K562 (cell line): Measurements from ENCODE around the gene AUNIP. TPM values are rescaled to one million over a fixed set of nuclear protein-coding genes. Genes with fewer than 3 reads are reported as not detected.

Experiments used
- CTBP1 ChIP-seq: fragments of 450-650 bp; IDR thresholded peaks from 2 replicates; pipeline ENCODE4 v1.6.1; 2016; ENCODE audit warnings: borderline replicate concordance
- ESRRA ChIP-seq: fragments of 450-650 bp; IDR thresholded peaks from 2 replicates; pipeline ENCODE4 v1.6.1; 2014; ENCODE audit warnings: low read depth, mild to moderate bottlenecking, moderate library complexity, borderline replicate concordance
- GABPB1 ChIP-seq: sonication (generic); formaldehyde crosslinking; IDR thresholded peaks from 2 replicates; pipeline ENCODE4 v1.8.0; 2022; ENCODE audit warnings: mild to moderate bottlenecking, missing genetic modification reagents
- GTF2A2 ChIP-seq: IDR thresholded peaks from 2 replicates; pipeline ENCODE4 v1.6.1; 2016; ENCODE audit warnings: mild to moderate bottlenecking, missing genetic modification characterization, missing compliant biosample characterization
- HNRNPLL ChIP-seq: fragments of 200-400 bp; formaldehyde crosslinking; IDR thresholded peaks from 2 replicates; pipeline ENCODE4 v1.6.1; 2017; ENCODE audit warnings: low read length, low read depth, mild to moderate bottlenecking; ENCODE audit not compliant: poor library complexity, severe bottlenecking
- ILK ChIP-seq: fragments of 450-650 bp; IDR thresholded peaks from 2 replicates; pipeline ENCODE4 v1.6.1; 2016; ENCODE audit warnings: missing genetic modification characterization, low read depth, mild to moderate bottlenecking, missing compliant biosample characterization, moderate library complexity, borderline replicate concordance
- MTA1 ChIP-seq: fragments of 450-650 bp; IDR thresholded peaks from 2 replicates; pipeline ENCODE4 v1.6.1; 2017; ENCODE audit warnings: borderline replicate concordance
- NFIC ChIP-seq: fragments of 450-650 bp; IDR thresholded peaks from 2 replicates; pipeline ENCODE4 v1.6.1; 2017; ENCODE audit warnings: mild to moderate bottlenecking, inconsistent platforms
- NR2C1 ChIP-seq, 2 experiments: fragments of 450-650 bp; IDR thresholded peaks; 2 replicates each; pipeline ENCODE4 v1.6.1; 2017; ENCODE audit warnings: mild to moderate bottlenecking in 2 of 2, antibody characterized with exemption in 1 of 2, inconsistent platforms in 1 of 2, missing compliant biosample characterization in 1 of 2, missing genetic modification characterization in 1 of 2
- RAD21 ChIP-seq, 2 experiments: fragments of 250-450 bp in 1 of 2; fragments of 450-650 bp in 1 of 2; sonication (Bioruptor Pico) in 1 of 2; formaldehyde crosslinking in 1 of 2; IDR thresholded peaks in 1 of 2; conservative IDR thresholded peaks in 1 of 2; 2 replicates each; pipeline versions ENCODE4 v1.4.0 to v1.8.0; 2020 to 2022; ENCODE audit warnings: mild to moderate bottlenecking in 2 of 2, moderate library complexity in 1 of 2
- SP1 ChIP-seq: sonication (generic); formaldehyde crosslinking; IDR thresholded peaks from 2 replicates; pipeline ENCODE4 v1.8.1; 2022; ENCODE audit warnings: mild to moderate bottlenecking, missing genetic modification reagents
- SREBF1 ChIP-seq: fragments of 150-350 bp; IDR thresholded peaks from 2 replicates; pipeline ENCODE4 v1.6.1; 2014; ENCODE audit warnings: antibody characterized with exemption, low read depth, low read length, borderline replicate concordance
- TFAM ChIP-seq: fragments of 250-450 bp; sonication (Bioruptor Pico); conservative IDR thresholded peaks from 2 replicates; pipeline ENCODE4 v1.5.0; 2021; ENCODE audit warnings: mild to moderate bottlenecking, moderate library complexity
- ZEB2 ChIP-seq: fragments of 450-650 bp; IDR thresholded peaks from 2 replicates; pipeline ENCODE4 v1.6.1; 2016
- ZKSCAN3 ChIP-seq: fragments of 250-450 bp; sonication (Bioruptor Pico); IDR thresholded peaks from 2 replicates; pipeline ENCODE4 v1.4.0; 2020
- polyA plus RNA-seq, 8 experiments: library from polyadenylated mRNA; depleted of rRNA in 4 of 8; stranded (reverse) in 5 of 8; unstranded in 3 of 8; fragments of >200 nt; fragmentation: Nextera tagmentation in 2 of 8; fragmentation: Illumina TruSeq in 1 of 8; extraction: Ambion mirVana in 2 of 8; extraction: Trizol in 1 of 8; gene quantifications; 2 replicates each; pipeline versions ENCODE4 v1.2.1 to v1.2.3, GENCODE V29; 2011 to 2014; ENCODE audit warnings: inconsistent platforms in 1 of 8, missing spikeins in 1 of 8
- total RNA-seq, 7 experiments: library from RNA; depleted of rRNA in 6 of 7; stranded (reverse); fragments of >200 nt in 6 of 7; fragmentation: Illumina TruSeq in 2 of 7; extraction: Trizol in 2 of 7; gene quantifications; 2 replicates each; pipeline versions ENCODE4 v1.2.1 to v1.2.3, GENCODE V29; 2011 to 2021; ENCODE audit warnings: low replicate concordance in 1 of 7
- TF ChIP-seq, protein P1 (sequence below): sonication (generic); IDR thresholded peaks from 2 replicates; pipeline ENCODE4 v1.6.1; 2016
- TF ChIP-seq, protein P2 (sequence below): fragments of 250-450 bp; sonication (Bioruptor Pico); IDR thresholded peaks from 2 replicates; pipeline ENCODE4 v1.8.0; 2022; ENCODE audit warnings: inconsistent platforms, mild to moderate bottlenecking, moderate library complexity, borderline replicate concordance

AUNIP gene
- total and polyA plus RNA-seq, 9 of the 15 experiments (the other 6 are each of a cell fraction or from before 2014, with no cell fraction given), result 12.1 to 53.8 (median 47.1) TPM

DNA sequence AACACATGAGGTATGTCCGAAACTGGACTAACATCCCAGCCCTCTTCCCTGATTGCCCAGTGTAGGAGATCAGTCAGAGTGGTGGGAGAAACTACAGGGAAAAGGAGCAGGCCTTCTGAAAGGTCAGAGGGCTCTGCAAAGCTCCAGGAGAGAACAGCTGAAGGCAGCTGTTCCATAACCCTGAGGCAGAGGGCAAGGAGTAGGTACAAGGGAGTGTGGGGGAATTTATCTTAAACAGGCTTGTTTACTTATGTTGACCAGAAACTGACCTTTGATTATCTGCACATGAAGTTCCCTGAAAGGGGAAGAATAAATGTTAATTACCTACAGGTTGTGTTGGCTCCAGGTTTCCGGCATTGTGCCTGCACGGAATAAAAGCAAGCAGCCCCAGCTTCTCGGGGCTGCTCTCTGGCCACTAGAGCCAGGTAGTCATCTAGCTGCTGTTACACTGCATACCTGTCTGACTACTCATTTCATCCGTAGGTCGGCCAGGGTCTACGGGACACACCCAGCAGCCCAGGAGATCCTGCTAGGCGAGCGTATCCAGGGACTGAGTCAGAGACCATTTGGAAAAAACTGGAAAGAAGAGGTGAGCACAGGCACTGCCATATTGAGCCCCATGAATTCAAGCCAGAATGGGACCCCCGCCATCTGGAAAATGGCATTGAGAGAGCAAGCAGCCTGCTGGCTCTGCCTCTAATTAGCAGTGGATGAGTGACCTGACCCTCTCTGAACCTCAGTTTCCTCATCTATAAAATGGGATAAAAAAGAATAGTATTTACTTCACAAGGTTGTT, 31.2 kb upstream of the AUNIP start (continued):
- TF ChIP-seq HNRNPLL (no peak), ZKSCAN3 (CRISPR knock-in tag) (no peak), CTBP1 (0 out of 2 replicates have a peak, but pooled peaks have one; percentile 35), RAD21 (CRISPR knock-in tag; conservative IDR thresholded peaks at IDR 0.05 in 1 of 2, IDR thresholded peaks at IDR 0.05 in 1 of 2) (no peak), MTA1 (peak; percentile 42; the same call in 1 of the 2 replicates), SREBF1 (no peak), GTF2A2 (tag) (no peak), ILK (tag) (no peak), SP1 (CRISPR knock-in tag) (no peak), ESRRA (0 out of 2 replicates have a peak, but pooled peaks have one; percentile 22), ZEB2 (peak; percentile 34; the same call in 1 of the 2 replicates), NR2C1 (IDR thresholded peaks at IDR 0.05) (peak; percentile 68), NR2C1 (tag; IDR thresholded peaks at IDR 0.05) (no peak), NFIC (no peak), GABPB1 (no peak), TFAM (no peak)
- TF ChIP-seq, protein P1, sequence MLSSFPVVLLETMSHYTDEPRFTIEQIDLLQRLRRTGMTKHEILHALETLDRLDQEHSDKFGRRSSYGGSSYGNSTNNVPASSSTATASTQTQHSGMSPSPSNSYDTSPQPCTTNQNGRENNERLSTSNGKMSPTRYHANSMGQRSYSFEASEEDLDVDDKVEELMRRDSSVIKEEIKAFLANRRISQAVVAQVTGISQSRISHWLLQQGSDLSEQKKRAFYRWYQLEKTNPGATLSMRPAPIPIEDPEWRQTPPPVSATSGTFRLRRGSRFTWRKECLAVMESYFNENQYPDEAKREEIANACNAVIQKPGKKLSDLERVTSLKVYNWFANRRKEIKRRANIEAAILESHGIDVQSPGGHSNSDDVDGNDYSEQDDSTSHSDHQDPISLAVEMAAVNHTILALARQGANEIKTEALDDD, result 0 out of 2 replicates have a peak, but pooled peaks have one; percentile 25
- TF ChIP-seq, protein P2, sequence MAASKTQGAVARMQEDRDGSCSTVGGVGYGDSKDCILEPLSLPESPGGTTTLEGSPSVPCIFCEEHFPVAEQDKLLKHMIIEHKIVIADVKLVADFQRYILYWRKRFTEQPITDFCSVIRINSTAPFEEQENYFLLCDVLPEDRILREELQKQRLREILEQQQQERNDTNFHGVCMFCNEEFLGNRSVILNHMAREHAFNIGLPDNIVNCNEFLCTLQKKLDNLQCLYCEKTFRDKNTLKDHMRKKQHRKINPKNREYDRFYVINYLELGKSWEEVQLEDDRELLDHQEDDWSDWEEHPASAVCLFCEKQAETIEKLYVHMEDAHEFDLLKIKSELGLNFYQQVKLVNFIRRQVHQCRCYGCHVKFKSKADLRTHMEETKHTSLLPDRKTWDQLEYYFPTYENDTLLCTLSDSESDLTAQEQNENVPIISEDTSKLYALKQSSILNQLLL (CRISPR knock-in tag), result no peak
